Hepatocyte (in vitro differentiated cells): Measurements from ENCODE around the gene CCDC63. TPM values are rescaled to one million over a fixed set of nuclear protein-coding genes. Genes with fewer than 3 reads are reported as not detected.

ENCODE experiments used
- DNase-seq: peaks from one replicate; pipeline ENCODE4 v3.0.0-alpha.2; 2016; ENCODE audit warnings: low spot score
- H2AFZ ChIP-seq: fragments of 200-600 bp; sonication (generic); 2 replicates; pipeline ENCODE4 v1.6.0; 2016; ENCODE audit warnings: antibody characterized with exemption, mild to moderate bottlenecking
- H3K27ac ChIP-seq: fragments of 200-600 bp; sonication (generic); 2 replicates; pipeline ENCODE4 v1.5.1; 2016; ENCODE audit warnings: mild to moderate bottlenecking
- H3K27me3 ChIP-seq: fragments of 200-600 bp; sonication (generic); 2 replicates; pipeline ENCODE4 v1.6.1; 2016
- H3K36me3 ChIP-seq: fragments of 200-600 bp; sonication (generic); replicated peaks from 2 replicates; pipeline ENCODE4 v1.5.1; 2016; ENCODE audit warnings: low read depth; ENCODE audit not compliant: insufficient read depth
- H3K4me1 ChIP-seq: fragments of 200-600 bp; sonication (generic); 2 replicates; pipeline ENCODE4 v1.5.1; 2016; ENCODE audit warnings: mild to moderate bottlenecking, moderate library complexity; ENCODE audit not compliant: insufficient read depth
- H3K4me2 ChIP-seq: fragments of 200-600 bp; sonication (generic); 2 replicates; pipeline ENCODE4 v1.6.0; 2016
- H3K4me3 ChIP-seq: fragments of 200-600 bp; sonication (generic); 2 replicates; pipeline ENCODE4 v1.5.1; 2016; ENCODE audit warnings: mild to moderate bottlenecking
- H3K79me2 ChIP-seq: fragments of 200-600 bp; sonication (generic); 2 replicates; pipeline ENCODE4 v1.6.0; 2017; ENCODE audit warnings: mild to moderate bottlenecking
- H3K9me2 ChIP-seq: fragments of 200-600 bp; sonication (generic); replicated peaks from 2 replicates; pipeline ENCODE4 v1.6.0; 2017; ENCODE audit warnings: mild to moderate bottlenecking; ENCODE audit not compliant: insufficient read depth
- H3K9me3 ChIP-seq: fragments of 200-600 bp; sonication (generic); 2 replicates; pipeline ENCODE4 v1.5.1; 2016; ENCODE audit warnings: low read depth, mild to moderate bottlenecking
- H4K20me1 ChIP-seq: fragments of 200-600 bp; sonication (generic); 2 replicates; pipeline ENCODE4 v1.6.0; 2016; ENCODE audit warnings: mild to moderate bottlenecking; ENCODE audit not compliant: insufficient read depth, poor library complexity, severe bottlenecking
- EZH2 ChIP-seq: fragments of 200-600 bp; sonication (generic); IDR thresholded peaks from 2 replicates; pipeline ENCODE4 v1.6.1; 2016; ENCODE audit warnings: antibody characterized with exemption, mild to moderate bottlenecking, borderline replicate concordance
- EZH2phosphoT487 ChIP-seq: fragments of 200-600 bp; sonication (generic); IDR thresholded peaks from one replicate; pipeline ENCODE4 v1.6.1; 2018; ENCODE audit warnings: antibody characterized with exemption, mild to moderate bottlenecking, low read depth, moderate library complexity; ENCODE audit not compliant: unreplicated experiment, severe bottlenecking
- WGBS: methylation state at CpG from one replicate; pipeline ENCODE4 v1.1.6; 2016; ENCODE audit warnings: low lambda C conversion rate; ENCODE audit errors: missing lambda C conversion rate; 5-methylcytosine and 5-hydroxymethylcytosine counted together
- polyA plus RNA-seq: library from polyadenylated mRNA; unstranded; fragments of >200 nt; fragmentation: Nextera tagmentation; extraction: Ambion mirVana; gene quantifications from 2 replicates; pipeline ENCODE4 v1.2.1, GENCODE V29; 2016
- total RNA-seq: library from RNA; depleted of rRNA; stranded (reverse); fragments of >200 nt; gene quantifications from 2 replicates; pipeline ENCODE4 v1.2.3, GENCODE V29; 2014
- TF ChIP-seq, protein P1 (sequence below): fragments of 200-600 bp; sonication (generic); IDR thresholded peaks from 2 replicates; pipeline ENCODE4 v1.5.1; 2016; ENCODE audit warnings: antibody characterized with exemption, mild to moderate bottlenecking; ENCODE audit not compliant: poor library complexity

Gene CCDC63
- total and polyA plus RNA-seq, 2 experiments from 2014 or later: not detected

DNA sequence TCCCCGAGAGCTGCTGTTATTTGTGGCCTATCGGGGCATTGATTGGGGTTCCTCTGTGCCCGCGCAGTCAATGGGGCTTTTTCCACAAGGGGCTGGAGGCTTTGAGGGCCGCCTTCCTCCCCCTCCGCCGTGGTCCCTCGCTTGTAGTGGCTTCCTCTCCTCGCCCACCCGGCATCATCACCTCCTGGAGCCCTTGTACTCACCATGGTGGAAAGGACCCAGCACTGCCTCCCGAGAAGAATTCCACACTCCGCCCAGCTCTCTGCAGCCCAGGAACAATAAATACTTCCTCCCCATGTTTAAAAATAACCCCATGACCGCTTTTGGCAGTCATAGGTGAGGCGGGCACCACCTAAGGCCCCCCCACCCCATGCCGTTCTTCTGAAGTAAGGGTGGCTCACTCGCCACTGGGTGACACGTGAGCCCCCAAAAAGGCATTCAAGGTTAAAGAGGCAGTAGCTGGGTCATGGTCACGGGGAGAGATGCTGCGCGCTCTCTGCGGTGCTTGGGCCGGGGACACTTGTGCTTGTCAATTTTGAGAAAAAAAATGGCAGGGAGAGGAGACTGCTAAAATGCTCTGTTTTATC lies 73.6 kb downstream of the CCDC63 start, which contains the start of gene MYL2:
Gene MYL2 (minus strand): TSS at position 256 of the 587 bp plus-strand sequence. CDS start 50 bp downstream, at position 206.
- no peak for TF ChIP-seq EZH2
- TF ChIP-seq, protein P1, sequence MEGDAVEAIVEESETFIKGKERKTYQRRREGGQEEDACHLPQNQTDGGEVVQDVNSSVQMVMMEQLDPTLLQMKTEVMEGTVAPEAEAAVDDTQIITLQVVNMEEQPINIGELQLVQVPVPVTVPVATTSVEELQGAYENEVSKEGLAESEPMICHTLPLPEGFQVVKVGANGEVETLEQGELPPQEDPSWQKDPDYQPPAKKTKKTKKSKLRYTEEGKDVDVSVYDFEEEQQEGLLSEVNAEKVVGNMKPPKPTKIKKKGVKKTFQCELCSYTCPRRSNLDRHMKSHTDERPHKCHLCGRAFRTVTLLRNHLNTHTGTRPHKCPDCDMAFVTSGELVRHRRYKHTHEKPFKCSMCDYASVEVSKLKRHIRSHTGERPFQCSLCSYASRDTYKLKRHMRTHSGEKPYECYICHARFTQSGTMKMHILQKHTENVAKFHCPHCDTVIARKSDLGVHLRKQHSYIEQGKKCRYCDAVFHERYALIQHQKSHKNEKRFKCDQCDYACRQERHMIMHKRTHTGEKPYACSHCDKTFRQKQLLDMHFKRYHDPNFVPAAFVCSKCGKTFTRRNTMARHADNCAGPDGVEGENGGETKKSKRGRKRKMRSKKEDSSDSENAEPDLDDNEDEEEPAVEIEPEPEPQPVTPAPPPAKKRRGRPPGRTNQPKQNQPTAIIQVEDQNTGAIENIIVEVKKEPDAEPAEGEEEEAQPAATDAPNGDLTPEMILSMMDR: no peak
- no peak for TF ChIP-seq EZH2phosphoT487
- H3K4me3 ChIP-seq: no peak within 1 kb of the TSS
- no peaks in the 10 kb centered on the region for H4K20me1 ChIP-seq
- DNase-seq: no peak
- H3K4me1 ChIP-seq: no peaks in the 10 kb centered on the region
- H3K4me2 ChIP-seq: no peak within 1 kb of the TSS
- no peaks in the 10 kb centered on the region for H3K36me3 ChIP-seq
- H2AFZ ChIP-seq: no peak within 1 kb of the TSS
- no peaks in the 10 kb centered on the region for H3K9me2 ChIP-seq
- no peak within 1 kb of the TSS for H3K27ac ChIP-seq
- no peaks in the 10 kb centered on the region for H3K79me2 ChIP-seq
- H3K27me3 ChIP-seq: no peaks in the 10 kb centered on the region
- no peaks in the 10 kb centered on the region for H3K9me3 ChIP-seq
- 89% methylated on average over 22 of the region's 22 CpGs for WGBS

DNA sequence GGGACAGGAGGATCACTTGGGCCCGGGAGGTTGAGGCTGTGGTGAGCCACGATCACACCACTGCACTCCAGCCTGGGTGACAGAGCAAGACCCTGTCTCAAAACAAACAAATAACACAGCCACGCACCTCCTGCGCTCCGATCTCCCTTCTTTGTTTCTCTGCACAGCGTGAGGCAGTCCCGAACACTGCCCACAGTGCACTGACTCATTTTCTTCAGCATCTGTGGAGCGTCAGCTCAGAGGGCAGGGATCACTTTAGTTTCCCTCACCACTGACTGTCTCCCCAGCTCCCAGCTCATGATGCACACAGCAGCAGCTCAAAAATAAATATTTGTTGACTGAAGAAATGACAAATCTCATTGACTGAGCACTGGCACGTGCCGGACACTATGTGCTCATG lies 74.5 kb downstream of the CCDC63 start:
- Histone ChIP-seq H4K20me1 (no peaks in the 10 kb centered on the region), H3K9me3 (no peaks in the 10 kb centered on the region), H3K36me3 (no peaks in the 10 kb centered on the region), H2AFZ (no peak overlapping the region), H3K9me2 (no peaks in the 10 kb centered on the region), H3K27me3 (no peaks in the 10 kb centered on the region), H3K27ac (no peak overlapping the region), H3K4me1 (no peaks in the 10 kb centered on the region), H3K4me3 (no peak overlapping the region), H3K79me2 (no peaks in the 10 kb centered on the region), H3K4me2 (no peak overlapping the region)
- DNase-seq: no peak
- WGBS: 78% methylated on average over 10 of the region's 10 CpGs
- no peak for TF ChIP-seq EZH2
- TF ChIP-seq EZH2phosphoT487: no peak
- TF ChIP-seq, protein P1: no peak

GRCh38 chr12:110922652-110923051 lies 75.9 kb downstream of the CCDC63 start:
- H3K4me1 ChIP-seq: no peaks in the 10 kb centered on the region
- no peaks in the 10 kb centered on the region for H3K9me2 ChIP-seq
- no peak for TF ChIP-seq EZH2phosphoT487
- TF ChIP-seq EZH2: no peak
- TF ChIP-seq, protein P1: no peak
- no peak overlapping the region for H2AFZ ChIP-seq
- H3K27me3 ChIP-seq: no peaks in the 10 kb centered on the region
- 80% methylated on average over 7 of the region's 7 CpGs for WGBS
- no peak overlapping the region for H3K4me3 ChIP-seq
- no peaks in the 10 kb centered on the region for H3K79me2 ChIP-seq
- no peaks in the 10 kb centered on the region for H4K20me1 ChIP-seq
- H3K4me2 ChIP-seq: no peak overlapping the region
- H3K27ac ChIP-seq: no peak overlapping the region
- H3K9me3 ChIP-seq: no peaks in the 10 kb centered on the region
- no peaks in the 10 kb centered on the region for H3K36me3 ChIP-seq
- no peak for DNase-seq
